HG03103 (cell line): ENCODE measurements around the gene ACR.
"Not testable (repeated sequence)": the region's sequence is repeated elsewhere in the genome, so short reads cannot be mapped to it uniquely, and the experiment has no call there.

Experiments
- ATAC-seq: cut with Tn5 transposase; IDR thresholded peaks from one replicate; pipeline ENCODE4 v1.9.1; 2021; ENCODE audit warnings: low read depth; ENCODE audit not compliant: unreplicated experiment

Gene ACR

DNA sequence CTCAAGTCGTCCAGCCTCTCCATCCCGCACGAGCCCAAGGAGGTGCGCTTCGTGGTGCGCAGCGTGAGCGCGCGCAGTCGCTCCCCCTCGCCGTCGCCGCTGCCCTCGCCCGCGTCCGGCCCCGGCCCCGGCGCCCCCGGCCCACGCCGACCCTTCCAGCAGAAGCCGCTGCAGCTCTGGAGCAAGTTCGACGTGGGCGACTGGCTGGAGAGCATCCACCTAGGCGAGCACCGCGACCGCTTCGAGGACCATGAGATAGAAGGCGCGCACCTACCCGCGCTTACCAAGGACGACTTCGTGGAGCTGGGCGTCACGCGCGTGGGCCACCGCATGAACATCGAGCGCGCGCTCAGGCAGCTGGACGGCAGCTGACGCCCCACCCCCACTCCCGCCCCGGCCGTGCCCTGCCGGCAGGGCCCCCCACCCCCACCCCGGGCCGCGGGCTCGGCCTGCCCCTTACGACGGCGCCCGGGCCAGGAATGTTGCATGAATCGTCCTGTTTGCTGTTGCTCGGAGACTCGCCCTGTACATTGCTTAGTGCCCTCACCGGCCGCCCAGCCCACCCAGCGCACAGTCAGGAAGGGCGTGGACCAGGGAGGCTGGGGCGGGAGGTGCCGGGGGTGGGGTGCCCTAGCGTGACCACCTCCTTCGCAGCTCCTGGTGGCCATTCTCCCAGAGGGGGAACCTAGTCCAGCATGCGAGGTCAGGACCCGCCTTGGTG is 6.9 kb upstream of the ACR start:
- no peak for ATAC-seq

DNA sequence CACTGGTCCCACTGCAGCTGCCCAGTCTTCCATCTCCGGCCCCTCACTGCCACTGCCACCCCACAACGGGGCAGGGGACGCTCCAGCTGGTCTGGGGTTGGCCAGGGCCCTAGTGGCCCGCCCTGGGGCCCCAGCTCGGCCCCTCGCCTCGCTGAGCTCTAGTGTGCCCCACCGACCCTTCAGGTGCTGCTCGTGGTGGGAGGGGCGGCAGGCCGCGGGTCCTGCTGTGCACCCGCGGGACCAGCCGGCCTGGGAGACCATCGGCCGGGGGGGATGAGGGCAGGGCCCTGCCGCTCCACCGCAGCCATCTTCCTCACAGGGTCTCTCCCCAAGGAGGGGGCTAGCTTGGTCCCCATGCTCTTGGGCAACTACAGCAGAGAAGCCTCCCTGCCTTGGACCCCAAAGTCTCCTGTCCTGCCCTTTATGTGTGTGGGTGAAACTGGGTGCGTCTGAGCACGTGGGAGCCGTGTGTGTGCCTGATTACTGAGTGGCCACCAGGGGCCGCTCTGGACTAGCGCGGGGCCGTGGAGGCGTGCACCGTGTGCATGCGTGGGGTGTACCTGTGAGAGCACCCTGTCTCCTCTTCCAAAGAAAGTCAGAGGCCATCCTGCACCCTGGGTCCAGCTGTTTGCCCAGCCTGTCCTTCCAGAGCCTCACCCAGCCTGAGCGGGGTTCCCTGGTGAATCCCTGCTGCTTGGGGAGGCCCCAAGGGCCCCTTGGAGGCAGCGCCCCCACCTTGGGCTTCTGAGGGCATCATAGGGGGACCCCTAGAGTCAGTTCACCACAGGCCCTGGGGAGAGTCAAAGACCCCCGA is 6.0 kb upstream of the ACR start:
- ATAC-seq: no peak

DNA sequence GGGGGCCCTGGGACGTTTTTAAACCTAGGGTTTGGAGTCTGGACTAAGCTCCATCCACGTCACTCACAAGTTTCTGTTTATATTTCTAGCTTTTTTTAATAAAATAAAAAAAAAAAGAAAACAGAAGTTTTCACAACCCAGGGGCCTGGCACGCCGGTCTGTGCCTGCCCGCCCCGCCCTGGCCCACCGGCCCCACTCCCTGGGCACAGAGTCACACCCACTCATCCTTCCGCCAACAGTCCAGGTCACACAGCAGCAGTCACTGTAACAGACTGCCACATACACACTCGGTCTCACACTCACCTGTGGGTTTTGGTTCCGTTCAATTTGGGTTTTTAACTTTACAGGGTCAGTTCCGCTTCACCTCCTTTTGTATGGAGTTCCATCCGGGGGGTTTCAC is 5.3 kb upstream of the ACR start:
- ATAC-seq: no peak

DNA sequence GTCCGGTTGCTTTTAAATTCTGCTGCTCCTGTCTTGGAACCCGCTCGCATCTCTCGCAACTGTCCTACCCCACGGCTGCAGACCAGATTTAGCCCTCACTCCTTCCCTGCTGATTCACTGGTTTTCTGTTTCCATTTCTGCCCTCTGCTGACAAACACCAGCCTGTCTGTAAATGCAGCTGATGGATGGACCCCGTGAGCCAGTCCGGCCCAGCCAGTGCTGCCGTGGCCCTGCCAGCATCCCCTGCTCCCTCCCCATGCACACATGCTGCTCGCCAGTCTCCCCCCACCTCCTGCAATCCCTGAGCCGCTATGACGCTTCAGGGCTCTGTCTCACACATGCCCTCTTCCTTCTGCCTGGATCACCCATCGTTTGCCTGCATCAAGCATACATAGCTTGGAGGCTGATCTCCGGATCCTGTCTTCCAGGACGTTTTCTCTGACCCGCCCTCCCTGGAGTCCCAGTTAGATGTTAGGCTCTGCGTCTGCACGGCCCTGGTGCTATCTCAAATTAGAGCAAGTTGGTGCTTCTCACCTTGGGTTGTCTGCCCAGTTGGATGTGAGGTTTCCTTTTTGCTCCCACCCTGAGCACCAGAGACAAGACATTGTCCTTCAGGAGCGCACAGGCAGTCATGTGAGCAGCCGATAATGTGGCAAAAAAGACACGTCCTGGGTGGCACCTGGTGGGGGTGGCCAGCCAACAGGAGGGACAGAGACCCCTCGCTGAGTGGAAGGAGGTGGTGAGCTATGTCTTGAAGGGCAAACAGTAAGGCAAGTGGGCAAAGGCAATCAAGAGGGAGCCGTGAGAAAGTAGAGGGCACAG is 4.3 kb upstream of the ACR start:
- ATAC-seq: no peak

DNA sequence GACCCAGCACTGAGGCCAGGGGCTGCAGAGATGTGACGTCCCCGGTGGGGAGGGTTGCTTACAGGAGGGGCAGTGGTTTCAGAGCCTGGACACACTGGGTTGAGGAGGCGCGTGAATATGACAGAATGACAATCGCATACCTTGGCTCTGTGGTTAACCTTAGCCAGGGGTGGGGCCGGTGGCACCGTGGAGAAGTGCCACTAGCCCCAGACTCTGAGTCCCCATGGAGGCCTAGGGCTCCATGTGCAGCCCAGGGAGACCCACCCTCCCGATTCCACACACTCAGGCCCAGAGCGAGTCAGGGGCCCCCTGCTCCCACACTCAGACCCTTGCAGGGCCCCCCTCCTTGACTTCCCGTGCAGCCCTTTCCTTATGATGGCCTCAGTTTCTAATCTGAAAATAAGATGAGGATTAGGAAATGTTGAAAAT is 3.6 kb upstream of the ACR start:
- ATAC-seq: no peak

DNA sequence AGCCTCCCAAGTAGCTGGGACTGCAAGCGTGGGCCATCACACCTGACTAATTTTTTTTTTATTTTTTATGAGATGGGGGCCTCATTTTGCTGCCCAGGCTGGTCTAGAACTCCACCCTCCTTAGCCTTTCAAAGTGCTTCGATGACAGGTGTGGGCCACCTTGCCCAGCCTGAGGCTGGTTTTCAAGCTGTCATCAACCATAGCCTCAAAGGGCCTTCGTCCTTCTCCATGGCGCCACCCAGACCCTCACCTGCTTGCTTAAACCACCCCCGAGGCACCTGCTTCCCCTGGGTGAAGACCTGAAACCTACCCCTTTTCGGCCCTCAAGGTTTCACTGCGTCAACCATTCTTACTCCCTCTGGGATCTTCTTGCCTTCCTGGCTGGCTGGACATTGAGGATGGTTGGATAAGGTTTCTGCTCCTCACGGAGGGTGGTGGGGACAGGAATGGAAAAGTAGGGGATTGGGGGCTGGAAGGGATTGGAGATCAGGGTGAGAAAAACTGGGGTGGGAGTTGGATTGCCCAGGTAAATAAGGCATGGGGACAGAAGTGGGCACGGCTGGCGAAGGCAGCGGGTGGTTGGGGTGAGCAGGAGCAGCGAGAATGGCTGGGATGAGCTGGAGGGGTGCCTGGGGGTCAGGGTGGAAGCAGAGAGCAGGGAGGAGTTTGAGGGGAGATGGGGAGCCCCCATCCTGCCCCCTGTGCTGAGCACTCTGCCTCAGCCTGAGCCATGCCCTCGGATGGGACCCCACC is 2.8 kb upstream of the ACR start:
- no peak for ATAC-seq

DNA sequence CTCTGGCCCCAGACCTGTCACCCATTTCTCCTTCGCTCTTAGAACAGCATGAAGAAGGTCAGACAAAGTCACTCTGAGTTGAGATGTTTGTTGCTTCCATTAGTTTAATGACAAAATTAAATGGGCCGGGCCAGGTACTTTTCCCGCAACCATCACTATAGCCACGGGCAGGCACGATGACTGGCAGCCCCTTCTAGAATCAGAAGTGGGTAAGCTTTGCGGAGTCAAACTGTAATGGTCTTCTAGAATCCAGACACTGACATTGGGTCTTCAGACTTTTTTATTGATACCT is 2.3 kb upstream of the ACR start:
- ATAC-seq: no peak

DNA sequence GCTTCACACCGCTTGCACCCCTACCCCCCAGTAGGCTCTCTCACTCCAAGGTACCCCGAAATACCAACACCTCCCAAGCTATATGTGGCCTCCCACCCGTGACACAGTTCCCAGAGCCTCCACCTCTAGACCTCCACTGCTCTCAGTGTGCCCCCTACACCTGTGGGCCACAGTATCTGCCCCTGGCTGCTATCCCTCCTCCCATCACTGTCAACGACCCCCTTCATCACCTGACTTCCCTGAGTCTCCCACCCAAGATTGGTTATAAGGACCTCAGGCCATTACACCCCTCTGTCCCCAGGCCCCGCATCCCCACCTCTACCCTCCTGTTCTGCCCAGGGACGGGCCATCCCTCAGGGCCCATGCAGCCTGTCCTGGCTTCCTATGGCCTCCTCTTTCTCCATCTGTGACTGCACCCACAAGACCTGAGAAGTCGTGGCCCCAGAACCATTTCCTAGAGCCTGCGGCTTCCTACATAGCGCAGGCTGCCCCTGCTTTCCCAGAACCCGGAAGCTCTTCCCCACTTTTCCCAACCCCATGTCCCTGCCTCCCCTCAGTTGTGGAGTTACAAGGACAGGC is 734 bp downstream of the ACR start:
- no peak for ATAC-seq

DNA sequence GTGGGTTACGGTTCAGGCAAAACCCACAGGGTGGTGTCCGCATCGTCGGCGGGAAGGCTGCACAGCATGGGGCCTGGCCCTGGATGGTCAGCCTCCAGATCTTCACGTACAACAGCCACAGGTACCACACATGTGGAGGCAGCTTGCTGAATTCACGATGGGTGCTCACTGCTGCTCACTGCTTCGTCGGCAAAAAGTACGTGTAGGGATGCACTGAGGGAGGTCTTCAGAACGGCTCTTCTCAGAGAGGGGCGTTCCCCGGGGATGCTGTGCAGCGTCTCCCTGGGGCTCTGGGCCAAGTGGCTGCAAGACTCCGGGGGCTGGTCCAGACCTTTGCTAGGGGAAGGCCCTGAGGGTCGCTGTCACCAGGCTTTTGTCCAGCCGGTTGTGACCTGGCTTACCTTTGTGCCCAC is 1.3 kb downstream of the ACR start:
- ATAC-seq: no peak

DNA sequence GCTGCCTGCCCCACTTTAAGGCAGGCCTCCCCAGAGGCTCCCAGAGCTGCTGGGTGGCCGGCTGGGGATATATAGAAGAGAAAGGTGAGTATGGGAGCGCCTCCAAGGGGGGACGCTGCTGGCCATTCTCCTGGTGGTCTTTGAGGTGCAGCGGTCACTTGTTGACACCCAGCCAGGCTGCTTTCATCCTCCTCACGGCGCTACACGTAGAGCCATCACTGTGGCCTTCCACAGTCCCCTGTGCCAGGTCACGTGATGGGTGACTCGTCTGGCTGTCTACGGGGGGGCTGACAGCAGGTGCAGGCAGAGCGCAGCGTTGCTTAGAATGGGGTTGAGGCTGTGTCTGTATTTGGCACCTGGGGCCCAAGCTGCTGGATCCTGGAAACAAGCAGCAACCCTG is 1.9 kb downstream of the ACR start:
- ATAC-seq: no peak

DNA sequence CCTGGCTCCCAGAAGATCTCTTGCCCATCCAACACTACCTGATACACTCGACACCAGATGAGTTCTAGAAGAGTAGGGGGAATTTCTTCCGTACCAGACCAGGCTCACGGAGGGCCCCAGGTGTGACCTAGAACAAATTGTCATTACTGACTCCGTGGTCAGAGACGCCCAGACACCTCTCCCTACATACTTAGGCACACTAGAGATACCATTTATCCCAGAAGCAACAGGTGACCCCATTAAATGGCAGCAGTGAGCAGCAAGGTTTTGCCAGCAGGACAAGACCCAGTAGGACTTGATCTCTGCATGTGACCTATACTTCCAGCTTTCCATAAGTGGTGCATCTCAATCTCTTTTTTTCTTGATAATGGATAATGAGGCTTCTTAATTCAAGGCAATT is 2.7 kb downstream of the ACR start:
- ATAC-seq: not testable (repeated sequence)

DNA sequence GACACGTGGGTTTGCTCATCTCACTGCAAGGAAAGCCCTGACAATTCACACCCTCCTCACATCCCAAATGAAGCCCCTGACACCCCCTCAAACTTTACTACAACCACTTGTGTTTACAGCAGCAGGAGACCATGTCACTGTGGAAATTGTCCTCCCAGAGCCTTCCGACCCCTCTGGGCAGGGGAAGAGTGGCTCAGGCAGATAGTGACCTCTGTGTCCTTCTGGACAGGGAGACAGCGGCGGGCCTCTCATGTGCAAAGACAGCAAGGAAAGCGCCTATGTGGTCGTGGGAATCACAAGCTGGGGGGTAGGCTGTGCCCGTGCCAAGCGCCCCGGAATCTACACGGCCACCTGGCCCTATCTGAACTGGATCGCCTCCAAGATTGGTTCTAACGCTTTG is 6.4 kb downstream of the ACR start:
- not testable (repeated sequence) for ATAC-seq

DNA sequence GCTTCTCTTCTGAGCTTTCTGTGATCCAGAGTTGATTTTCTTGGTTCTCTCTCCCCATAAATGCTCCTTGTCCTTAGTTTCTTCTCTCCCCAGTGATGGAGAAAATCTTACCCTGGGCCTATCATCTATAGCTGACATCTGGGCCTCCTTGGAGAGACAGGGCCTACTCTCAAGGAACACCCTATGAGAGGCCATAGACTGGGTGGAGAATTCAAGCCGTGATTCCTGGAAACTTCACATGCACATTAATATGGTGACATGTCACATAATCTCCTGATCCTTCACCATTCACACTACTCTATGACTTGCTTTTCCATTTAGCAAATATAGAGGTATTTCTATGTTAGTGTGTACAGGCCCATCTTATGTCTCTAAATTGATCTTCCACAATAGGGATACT is 9.5 kb downstream of the ACR start:
- ATAC-seq: not testable (repeated sequence)

DNA sequence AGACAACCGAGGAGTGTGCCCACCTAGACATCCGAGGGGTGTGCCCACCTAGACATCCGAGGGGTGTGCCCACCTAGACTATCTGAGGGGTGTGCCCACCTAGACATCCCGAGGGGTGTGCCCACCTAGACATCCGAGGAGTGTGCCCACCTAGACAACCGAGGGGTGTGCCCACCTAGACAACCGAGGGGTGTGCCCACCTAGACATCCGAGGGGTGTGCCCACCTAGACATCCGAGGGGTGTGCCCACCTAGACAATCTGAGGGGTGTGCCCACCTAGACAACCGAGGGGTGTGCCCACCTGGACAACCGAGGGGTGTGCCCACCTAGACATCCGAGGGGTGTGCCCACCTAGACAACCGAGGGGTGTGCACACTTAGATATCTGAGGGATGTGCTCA is 10.6 kb downstream of the ACR start:
- ATAC-seq: not testable (repeated sequence)

DNA sequence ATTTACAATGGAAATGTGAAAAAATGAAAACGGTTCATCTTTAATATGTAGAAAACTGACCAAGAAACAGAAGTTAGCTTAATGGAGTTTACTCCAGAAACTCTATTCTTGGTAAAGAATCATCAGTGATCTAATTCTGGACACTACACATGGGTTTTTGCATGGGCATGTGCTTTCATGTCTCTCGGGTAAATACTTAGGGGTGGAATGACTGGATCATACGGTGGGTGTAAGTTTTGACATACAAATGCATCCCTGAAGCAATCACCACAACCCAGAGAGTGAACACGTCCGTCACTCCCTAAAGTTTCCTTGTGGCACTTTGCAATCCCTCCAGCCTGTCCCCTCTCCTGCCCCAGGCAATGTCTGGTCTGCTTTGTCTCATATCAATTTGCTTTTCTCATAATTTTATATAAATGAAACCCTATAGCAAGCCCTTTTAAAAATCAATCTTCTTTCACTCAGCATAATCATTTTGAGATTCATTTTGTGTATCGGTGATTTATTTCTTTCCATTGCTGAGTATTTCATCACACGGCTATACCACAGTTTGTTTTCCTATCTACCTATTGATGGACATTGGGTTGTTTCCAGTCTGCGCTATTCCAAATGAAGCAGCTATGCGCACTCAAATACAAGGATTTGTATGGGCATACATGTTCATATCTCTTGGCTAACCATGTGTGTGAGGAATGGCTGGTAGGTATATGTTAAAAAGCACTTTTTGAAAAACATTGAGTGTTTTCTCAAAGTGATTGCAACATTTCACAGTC is 11.5 kb downstream of the ACR start:
- not testable (repeated sequence) for ATAC-seq

DNA sequence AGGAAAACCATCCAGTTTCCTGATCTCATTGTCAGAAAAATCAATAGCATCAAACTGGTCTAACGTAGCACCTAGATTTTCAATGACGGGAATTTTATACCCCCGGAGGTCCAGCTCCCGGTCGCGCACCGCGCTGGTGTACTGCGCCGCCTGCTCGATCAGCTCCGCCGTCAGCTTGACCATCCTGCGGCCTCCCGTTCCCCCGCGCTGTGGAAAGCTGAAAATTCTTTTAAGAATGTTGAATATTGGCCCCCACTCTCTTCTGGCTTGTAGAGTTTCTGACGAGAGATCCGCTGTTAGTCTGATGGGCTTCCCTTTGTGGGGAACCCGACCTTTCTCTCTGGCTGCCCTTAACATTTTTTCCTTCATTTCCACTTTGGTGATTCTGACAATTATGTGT is 17.2 kb downstream of the ACR start:
- ATAC-seq: not testable (repeated sequence)

DNA sequence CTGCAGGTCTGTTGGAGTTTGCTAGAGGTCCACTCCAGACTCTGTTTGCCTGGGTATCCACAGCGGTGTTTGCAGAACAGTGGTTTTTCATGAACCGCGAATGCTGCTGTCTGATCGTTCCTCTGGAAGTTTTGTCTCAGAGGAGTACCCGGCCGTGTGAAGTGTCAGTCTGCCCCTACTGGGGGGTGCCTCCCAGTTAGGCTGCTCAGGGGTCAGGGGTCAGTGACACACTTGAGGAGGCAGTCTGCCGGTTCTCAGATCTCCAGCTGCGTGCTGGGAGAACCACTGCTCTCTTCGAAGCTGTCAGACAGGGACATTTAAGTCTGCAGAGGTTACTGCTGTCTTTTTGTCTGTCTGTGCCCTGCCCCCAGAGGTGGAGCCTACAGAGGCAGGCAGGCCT is 18.4 kb downstream of the ACR start:
- not testable (repeated sequence) for ATAC-seq

DNA sequence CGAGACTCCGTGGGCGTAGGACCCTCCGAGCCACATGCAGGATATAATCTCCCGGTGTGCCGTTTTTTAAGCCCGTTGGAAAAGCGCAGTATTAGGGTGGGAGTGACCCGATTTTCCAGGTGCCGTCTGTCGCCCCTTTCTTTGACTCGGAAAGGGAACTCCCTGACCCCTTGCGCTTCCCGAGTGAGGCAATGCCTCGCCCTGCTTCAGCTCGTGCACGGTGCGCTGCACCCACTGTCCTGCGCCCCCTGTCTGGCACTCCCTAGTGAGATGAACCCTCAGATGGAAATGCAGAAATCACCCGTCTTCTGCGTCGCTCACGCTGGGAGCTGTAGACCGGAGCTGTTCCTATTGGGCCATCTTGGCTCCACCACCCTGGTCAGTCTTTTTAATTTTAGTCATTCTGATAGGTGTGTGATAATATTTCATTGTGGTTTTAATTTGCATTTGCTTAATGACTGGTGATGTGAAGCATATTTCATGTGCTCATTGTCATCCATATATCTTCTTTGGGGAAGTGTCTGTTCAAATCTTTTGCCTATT is 19.0 kb downstream of the ACR start:
- not testable (repeated sequence) for ATAC-seq

DNA sequence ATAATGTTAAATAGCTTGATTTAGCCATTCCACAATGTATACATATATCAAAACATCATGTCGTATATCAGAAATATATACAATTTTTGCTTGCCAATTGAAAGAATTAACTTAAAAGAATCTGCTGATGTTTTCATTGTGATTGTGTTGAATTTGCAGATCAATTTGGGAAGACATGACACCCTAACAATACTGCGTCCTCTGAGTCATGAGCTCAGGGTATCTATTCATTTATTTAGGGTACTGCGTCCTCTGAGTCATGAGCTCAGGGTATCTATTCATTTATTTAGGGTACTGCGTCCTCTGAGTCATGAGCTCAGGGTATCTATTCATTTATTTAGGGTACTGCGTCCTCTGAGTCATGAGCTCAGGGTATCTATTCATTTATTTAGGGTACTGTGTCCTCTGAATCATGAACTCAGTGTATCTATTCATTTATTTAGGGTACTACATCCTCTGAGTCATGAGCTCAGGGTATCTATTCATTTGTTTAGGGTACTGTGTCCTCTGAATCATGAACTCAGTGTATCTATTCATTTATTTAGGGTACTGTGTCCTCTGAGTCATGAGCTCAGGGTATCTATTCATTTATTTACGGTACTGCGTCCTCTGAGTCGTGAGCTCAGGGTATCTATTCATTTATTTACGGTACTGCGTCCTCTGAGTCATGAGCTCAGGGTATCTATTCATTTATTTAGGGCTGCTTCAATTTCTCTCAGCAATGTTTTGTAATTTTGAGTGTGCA is 21.8 kb downstream of the ACR start:
- not testable (repeated sequence) for ATAC-seq
